ENCODE measurements around the gene LSM2.
"Not testable (repeated sequence)": the region's sequence is repeated elsewhere in the genome, so short reads cannot be mapped to it uniquely, and the experiment has no call there.

Gene LSM2

DNA sequence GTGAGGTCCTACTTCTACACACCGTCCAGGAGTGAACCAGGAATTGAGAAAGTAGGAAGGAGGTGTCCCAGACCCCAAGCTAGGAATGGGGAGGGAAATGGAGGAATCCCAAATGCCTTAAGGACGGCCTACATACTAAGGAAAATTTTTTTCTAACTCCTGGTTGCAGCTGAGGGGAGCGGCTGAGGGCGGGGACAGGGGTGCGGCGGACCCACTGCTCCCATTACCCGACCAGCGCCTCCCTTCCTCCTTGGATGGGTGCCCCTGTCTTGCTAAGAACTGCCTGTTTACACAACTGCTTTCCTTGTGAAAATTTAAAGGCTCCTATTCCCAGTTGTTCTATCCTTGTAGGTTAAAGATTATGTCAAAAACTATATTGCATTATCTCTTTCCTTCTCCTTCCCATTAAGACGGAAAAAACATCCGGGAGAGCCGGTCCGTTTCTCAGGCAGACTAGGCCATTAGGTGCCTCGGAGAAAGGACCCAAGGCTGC lies 20.1 kb upstream of the LSM2 start:
- DNase-seq, result no peak

DNA sequence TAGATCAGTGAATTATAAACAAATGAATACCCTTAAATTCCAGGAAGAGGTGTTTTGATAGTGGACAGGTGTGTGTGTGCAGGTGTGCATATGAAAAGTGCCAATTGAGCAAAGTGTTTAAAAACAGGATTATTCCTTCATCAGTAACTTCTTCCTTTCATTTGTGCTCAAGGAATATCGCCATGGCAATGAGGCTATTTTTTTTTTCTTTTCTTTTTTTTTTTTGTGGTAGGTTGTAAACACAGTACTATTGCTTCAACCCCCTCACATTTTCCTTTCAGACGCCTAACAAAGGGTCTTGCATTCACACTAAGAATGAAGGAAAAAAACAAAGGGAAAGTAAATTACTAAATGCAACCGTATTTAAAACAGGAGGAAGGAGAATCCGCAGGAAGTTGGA lies 18.8 kb upstream of the LSM2 start:
- DNase-seq, result no peak

DNA sequence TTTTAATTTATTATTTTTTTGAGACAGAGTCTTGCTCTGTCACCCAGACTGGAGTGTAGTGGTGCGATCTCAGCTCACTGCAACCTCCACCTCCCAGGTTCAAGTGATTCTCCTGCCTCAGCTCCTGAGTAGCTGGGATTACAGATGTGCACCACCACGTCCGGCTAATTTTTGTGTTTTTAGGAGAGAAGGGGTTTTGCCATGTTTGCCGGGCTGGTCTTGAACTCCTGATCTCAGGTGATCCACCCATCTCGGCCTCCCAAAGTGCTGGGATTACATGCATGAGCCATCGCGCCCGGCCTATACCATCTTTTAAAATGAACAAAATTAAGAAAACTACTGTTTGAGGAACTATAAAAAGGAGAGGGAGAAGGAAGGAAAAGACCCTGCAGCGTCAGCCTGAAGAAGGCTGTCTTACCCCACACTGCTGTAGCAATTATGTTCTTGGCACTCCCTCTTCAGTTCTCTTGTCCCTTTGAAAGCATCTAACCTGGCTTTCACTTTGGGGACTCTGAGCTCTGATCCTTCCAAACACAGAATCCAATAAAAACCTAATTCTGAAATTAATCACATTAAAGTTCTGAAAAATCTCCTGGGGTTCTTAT lies 16.9 kb upstream of the LSM2 start:
- DNase-seq, result not testable (repeated sequence)

DNA sequence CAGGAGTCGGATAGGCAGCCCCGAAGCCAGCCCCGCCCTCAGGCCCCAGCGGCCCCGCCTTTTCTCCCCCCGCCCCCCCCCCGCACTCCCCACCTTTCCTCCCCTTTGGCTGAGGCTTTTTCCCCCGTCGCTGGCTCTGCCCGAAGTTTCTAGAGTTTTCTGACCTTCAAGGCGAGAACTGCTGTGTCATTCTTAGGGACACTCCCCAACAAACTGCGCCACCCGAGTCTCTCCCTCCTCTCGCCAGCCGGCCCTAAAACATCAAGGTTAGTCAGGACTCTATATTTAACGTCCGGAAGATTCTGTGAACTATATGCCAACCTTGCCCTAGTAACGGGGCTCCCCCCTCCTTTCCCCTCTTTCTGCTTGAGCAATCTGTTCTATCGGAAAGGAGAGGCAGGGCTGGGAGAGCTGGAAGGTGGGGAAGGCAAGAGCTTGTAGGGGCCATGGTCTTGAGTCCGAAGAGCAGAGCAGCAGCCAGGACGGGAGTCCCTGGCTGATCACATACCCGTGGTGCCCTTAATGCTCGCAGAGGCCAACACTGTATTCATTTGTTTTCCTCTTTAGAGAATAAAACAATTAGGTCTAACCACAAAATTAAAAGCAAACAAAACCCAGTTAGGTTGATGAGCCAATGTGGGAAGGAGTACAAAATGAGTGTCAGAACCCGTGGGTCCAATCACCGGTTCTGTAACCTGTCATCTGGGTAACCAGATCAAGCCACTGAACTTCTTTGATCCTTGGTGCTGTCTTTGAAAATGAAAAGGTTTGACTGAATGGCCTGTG lies 15.5 kb upstream of the LSM2 start:
- DNase-seq, result no peak

DNA sequence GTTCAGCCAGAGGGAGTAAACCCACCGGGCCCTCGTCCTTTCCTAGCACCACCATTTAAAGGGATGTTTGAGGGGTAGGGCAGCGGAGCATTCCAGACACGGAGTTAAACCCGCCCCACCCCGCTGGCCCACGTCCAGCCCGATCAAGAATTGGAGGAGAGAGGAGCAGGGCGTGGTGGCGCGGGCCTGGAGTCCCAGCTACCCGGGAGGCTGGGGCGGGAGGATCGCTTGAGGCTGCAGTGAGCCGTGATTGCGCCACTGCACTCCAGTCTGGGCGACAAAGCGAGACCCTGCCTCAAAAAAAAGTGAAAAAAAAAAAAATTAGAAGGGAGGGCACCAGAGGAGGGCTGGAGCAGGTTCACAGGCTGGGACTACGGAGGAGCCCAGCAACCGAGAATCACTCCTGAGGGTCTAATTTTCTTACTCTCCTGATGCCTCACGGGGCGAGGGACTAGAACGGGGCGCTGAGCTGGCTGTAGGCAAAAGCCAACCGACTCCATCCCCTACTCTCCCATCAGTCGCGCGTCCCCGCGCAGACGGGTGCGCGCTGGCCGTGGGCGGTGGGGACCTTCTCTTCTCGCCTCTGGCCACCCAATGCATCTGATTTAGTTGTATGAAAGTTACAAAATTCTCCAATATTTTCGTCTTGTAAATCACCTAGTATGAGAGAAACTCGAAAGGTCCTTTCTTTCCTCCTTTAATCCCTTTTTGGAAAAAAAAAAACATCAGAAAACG lies 14.7 kb upstream of the LSM2 start:
- peak; percentile 19 for DNase-seq

DNA sequence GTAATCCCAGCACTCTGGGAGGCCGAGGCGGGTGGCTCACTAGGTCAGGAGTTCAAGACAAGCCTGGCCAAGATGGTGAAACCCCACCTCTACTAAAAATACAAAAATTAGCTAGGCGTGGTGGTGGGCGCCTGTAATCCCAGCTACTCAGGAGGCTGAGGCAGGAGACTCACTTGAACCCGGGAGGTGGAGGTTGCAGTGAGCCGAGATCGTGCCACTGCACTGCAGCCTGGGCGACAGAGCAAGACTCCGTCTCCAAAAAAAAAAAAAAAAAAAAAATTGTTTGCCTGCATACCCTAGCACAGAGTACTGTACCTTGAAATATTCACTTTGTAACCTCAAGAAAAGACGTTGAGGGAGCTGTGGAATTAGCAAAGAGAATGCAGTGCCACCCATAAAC lies 13.6 kb upstream of the LSM2 start:
- not testable (repeated sequence) for DNase-seq

DNA sequence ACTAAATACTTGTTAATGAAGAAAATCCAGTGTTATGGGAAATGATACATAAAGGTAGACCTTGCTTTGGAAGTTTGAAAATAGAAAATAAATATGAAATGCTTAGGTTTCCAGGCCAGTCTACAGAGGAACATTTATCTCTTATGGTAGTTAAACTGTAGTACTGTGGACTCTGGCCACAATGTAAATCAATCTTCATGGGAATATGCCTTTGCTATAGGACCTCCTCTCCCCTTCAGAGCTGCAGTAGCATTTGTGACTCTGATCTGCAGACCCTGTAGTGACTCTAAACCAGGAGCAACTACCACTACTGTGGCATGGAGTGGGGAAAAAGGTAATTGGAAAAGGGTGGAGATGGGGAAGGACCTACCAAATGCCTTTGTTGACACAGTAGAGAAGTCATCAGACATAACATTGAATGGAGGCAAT lies 13.1 kb upstream of the LSM2 start:
- DNase-seq, result no peak

DNA sequence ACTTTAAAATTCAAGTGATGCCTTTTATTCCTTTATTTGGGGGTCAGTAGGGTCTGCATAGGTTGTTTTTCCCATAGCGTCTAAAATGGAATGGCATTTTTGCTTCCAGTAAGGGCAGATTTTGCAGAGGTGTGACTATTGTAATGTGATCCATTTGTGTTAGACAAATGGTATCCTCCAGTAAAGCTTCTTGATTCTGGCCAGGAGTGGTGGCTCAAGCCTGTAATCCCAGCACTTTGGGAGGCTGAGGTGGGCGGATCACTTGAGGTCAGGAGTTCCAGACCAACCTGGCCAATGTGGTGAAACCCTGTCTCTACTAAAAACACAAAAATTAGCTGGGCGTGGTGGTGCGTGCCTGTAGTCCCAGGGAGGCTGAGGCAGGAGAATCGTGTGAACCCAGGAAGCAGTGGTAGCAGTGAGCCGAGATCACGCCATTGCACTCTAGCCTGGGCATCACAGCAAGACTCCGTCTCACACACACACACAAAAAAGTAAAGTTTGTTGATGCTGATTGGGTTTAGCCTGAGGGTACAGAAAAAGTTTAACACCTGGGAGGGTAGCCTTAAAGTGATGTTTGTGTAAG lies 11.3 kb upstream of the LSM2 start:
- not testable (repeated sequence) for DNase-seq

DNA sequence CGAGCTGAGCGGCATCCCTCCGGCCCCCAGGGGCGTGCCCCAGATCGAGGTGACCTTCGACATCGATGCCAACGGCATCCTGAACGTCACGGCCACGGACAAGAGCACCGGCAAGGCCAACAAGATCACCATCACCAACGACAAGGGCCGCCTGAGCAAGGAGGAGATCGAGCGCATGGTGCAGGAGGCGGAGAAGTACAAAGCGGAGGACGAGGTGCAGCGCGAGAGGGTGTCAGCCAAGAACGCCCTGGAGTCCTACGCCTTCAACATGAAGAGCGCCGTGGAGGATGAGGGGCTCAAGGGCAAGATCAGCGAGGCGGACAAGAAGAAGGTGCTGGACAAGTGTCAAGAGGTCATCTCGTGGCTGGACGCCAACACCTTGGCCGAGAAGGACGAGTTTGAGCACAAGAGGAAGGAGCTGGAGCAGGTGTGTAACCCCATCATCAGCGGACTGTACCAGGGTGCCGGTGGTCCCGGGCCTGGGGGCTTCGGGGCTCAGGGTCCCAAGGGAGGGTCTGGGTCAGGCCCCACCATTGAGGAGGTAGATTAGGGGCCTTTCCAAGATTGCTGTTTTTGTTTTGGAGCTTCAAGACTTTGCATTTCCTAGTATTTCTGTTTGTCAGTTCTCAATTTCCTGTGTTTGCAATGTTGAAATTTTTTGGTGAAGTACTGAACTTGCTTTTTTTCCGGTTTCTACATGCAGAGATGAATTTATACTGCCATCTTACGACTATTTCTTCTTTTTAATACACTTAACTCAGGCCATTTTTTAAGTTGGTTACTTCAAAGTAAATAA lies 10.6 kb upstream of the LSM2 start:
- not testable (repeated sequence) for DNase-seq

DNA sequence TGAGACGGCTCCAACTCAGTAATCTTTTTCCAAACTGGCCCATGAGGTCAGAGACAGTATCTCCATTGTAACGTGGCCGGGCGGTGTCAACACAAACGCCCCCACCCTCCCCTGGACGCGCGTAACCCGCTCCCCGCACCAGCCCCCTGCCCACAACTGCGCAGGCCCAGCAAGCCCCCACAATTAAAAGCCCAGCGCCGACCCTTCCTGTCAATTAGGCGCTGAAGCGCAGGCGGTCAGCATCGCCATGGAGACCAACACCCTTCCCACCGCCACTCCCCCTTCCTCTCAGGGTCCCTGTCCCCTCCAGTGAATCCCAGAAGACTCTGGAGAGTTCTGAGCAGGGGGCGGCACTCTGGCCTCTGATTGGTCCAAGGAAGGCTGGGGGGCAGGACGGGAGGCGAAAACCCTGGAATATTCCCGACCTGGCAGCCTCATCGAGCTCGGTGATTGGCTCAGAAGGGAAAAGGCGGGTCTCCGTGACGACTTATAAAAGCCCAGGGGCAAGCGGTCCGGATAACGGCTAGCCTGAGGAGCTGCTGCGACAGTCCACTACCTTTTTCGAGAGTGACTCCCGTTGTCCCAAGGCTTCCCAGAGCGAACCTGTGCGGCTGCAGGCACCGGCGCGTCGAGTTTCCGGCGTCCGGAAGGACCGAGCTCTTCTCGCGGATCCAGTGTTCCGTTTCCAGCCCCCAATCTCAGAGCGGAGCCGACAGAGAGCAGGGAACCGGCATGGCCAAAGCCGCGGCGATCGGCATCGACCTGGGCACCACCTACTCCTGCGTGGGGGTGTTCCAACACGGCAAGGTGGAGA lies 8.5 kb upstream of the LSM2 start, which contains the start of the genes HSPA1A and HSPA1L:
TSS of gene HSPA1A (plus strand) at position 519 of the 814 bp plus-strand sequence. CDS start at position 733, 214 bp downstream.
TSS of gene HSPA1L (minus strand) at position 259 of the 814 bp plus-strand sequence. CDS start 3,311 bp downstream, outside the sequence.
- DNase-seq, result peak; percentile 90

DNA sequence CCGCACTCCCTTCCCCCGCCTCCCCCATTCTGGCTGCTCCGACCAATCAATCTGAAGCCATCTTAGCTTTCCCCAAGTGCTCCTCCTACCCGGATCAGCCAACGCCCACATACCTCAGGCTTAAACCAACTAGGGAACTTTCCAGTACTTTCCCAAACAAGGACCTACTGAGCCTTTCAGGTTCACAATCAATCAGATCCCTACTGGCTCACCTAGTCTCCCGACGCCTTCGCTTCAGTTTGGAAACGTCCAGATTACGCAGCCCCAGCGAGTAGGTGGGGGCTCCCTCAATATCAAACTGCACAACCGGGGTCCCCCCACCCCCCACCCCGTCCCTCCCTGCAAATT lies 7.9 kb upstream of the LSM2 start:
- peak; percentile 89 for DNase-seq

DNA sequence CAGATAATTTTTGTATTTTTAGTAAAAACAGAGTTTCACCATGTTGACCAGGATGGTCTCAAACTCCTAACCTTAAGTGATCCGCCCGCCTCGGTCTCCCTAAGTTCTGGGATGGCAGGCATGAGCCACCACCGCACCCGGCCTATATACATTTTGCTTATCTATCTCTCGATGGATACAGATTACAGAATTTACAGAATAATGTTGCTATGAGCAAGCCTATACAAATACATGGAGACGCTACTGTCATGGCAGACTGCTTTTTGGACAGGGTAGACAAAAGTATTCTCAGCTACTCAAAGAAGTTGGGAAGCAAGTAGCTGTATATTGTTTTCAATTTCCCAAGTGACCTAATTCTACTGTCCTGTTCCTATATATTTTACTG lies 6.7 kb upstream of the LSM2 start:
- no peak for DNase-seq

DNA sequence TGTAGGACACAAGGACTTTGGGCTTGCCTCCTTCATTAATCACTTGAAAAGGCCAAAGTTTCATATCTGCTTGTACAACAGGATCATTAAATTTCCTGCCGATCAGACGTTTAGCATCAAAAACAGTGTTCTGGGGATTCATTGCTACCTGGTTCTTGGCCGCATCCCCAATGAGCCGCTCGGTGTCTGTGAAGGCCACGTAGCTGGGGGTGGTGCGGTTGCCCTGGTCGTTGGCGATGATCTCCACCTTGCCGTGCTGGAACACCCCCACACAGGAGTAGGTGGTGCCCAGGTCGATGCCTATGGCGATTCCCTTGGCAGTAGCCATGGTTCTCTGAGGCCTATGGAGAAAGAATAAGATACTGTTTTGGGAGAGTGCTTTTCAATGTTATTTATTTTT lies 4.9 kb upstream of the LSM2 start:
- no peak for DNase-seq

DNA sequence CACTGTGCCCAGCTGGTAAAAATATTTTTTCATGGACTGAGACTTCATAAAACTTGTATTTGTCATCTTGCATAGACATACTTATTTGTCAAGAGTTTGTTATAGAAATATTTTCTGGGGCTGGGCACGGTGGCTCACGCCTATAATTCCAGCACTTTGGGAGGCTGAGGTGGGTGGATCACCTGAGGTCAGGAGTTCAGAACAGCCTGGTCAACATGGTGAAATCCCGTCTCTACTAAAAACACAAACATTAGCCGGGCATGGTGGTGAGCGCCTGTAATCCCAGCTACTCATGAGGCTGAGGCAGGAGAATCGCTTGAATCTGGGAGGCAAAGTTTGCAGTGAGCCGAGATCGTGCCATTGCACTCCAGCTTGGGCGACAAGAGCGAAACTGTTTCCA lies 1.8 kb upstream of the LSM2 start:
- DNase-seq, result not testable (repeated sequence)

DNA sequence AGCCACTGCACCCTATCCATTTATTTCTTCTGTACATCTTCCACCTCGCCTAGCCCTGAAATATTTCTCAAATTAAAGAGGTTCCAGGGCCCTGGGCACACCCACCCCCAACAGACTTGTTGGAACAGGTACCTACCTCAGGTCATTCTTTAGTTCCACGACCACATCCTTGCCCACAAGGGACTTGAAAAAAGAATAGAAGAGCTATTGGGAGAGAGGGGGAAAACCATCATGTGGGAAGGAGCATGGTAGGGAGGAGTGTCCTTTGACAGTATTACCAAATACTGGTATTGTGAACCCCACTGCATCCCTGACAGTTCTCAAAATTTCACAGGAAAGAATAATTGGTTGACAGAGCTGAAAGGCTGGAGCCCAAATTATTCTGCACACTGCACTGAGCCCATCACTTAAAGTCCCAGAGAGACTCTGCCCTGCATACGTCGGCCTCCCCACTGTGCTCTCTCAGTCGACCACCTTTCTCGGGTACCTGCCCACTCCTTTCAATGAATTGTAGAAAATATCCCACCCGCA lies 762 bp downstream of the LSM2 start:
- DNase-seq, result no peak

DNA sequence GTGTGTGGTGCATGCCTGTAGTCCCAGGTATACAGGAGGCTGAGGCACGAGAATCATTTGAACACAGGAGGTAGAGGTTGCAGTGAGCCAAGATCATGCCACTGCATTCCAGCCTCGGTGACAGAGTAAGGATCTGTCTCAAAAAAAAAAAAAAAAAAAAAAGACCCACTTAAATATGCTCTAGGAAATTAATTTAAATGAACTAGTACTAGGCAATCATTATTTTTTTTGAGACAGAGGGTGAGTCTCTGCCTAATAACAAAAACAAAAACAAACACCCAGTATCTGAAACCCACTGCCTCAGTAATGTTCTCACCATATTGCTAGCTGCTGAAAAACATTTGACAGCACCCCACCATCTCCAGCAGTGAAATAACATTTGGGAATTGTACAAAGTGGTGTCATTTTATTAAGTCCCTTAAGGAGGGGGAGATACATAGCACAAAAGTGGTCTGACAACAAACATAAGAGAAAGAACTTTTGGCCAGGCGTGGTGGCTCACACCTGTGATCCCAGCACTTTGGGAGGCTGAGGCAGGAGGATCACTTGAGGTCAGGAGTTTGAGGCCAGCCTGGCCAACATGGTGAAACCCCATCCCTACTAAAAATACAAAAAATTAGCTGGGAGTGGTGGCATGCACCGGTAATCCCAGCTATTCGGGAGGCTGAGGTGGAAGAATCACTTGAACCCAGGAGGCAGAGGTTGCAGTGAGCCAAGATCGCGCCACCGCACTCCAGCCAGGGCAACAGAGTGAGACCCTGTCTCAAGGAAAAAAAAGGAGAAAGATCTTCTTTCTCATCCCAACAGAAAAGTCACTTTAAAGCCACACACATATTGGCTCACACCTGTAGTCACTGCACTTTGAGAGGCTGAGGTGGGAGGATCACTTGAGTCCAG lies 5.5 kb downstream of the LSM2 start:
- DNase-seq, result not testable (repeated sequence)

DNA sequence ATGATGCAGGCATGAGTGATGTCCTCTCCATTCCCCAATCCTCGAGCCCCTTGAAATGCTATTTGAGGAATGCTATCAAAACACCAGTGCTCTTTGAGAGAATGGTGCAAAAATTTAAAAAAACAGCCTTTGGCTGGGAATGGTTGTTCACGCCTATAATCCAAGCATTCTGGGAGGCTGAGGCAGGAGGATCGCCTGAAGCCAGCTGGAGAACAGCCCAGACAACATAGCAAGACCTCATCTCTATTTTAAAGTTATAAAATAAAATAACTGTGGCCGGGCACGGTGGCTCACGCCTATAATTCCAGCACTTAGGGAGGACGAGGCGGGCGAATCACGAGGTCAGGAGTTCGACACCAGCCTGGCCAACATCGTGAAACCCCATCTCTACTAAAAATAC lies 7.0 kb downstream of the LSM2 start:
- no peak for DNase-seq

DNA sequence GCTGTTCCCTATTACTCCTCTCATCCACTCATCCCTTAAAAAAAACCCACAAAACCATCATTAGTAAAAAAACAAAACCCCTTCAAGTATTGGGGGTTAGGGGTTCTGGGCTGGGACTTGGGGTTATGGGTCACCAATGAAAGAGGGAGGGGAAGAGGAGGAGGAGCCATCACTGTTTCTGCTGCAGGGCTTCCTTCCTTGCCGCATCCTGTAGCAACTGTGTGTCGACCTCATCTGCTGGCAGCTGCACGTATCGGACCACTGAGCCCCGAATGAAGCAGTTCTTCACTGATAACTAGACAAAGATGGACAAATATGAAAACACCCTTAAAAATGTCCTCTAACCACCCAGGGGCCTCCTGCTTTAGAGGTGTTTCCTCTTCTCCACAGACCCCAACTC lies 9.2 kb downstream of the LSM2 start:
- DNase-seq, result no peak

DNA sequence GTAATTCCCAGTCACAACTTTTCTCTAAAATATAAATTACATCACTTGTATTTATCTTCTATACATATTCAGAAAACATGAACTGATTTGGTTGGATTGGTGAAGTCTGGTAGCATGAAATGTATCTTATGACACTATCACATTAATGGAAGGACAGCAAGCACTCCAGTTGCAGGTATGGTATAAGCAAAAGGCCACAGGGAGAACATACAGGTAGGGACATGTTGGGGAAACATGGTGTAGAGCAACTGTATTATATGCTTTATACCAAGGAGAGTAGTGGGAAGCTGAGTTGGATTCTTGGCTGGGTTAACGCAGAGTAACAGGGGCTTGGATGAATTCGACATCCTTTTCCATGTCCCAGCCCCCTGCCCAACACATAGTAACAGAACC lies 9.8 kb downstream of the LSM2 start:
- no peak for DNase-seq

DNA sequence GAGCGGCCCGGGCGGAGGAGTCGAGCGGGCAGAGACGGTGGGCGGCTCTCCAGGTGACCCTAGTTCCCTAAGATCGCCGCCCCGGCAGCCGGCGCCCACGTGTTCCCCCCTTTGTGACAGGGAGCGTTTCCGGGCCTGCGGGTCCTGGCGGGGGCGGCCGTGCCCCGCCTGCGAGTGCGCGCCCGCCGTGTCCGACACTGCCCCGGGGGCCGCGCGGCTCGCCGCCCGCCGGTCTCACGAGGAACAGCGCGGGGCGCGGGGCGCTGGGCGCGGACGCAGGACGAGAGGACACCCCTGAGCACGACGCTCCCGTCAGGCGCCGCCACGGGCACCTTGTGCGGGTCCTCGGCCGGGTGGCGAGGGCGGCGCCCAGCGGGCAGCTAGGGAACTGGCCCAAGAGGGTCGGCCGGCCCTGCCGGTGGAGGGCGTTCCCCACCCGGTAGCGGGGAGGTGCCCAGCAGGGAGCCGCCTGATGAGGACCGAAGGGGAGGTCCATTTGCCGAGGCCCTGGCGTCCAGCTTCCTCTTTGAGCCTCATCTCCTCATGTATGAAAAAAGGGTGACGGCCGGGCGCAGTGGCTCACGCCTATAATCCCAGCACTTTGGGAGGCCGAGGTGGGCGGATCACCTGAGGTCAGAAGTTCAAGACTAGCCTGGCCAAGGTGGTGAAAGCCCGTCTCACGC lies 11.0 kb downstream of the LSM2 start, which contains the start of gene VARS1:
TSS of gene VARS1 (minus strand) at position 137 of the 683 bp plus-strand sequence. CDS start 535 bp downstream, outside the sequence.
- peak; percentile 82 for DNase-seq
